Central memory CD8-positive, alpha-beta T cell (primary cell): ENCODE measurements around the gene FHOD3.

Experiments
- ATAC-seq: fragments of 150-1000 bp; cut with Tn5 transposase; replicated peaks from 2 replicates; pipeline ENCODE4 v1.10.0; 2022; ENCODE audit warnings: mild to moderate bottlenecking, moderate FRiP score, moderate number of reproducible peaks; ENCODE audit not compliant: poor library complexity, severe bottlenecking; ENCODE audit errors: extremely low read depth
- DNase-seq, 2 donors: peaks; one replicate each; pipeline ENCODE4 v3.0.0; 2021; ENCODE audit warnings: low spot score in 2 of 2
- H3K27ac Mint-ChIP-seq: one replicate; pipeline ENCODE4 v1.8.0; 2022; ENCODE audit warnings: low read depth, mild to moderate bottlenecking, moderate library complexity, mixed read lengths
- H3K27me3 Mint-ChIP-seq: one replicate; pipeline ENCODE4 v1.8.0; 2022; ENCODE audit warnings: mixed read lengths
- H3K36me3 Mint-ChIP-seq: one replicate; pipeline ENCODE4 v1.8.0; 2022; ENCODE audit warnings: mild to moderate bottlenecking, moderate library complexity, mixed read lengths; ENCODE audit not compliant: insufficient read depth
- H3K4me1 Mint-ChIP-seq: one replicate; pipeline ENCODE4 v1.8.0; 2022; ENCODE audit warnings: mixed read lengths
- H3K4me3 Mint-ChIP-seq: one replicate; pipeline ENCODE4 v1.8.0; 2022; ENCODE audit warnings: mild to moderate bottlenecking, moderate library complexity, mixed read lengths
- H3K9me3 Mint-ChIP-seq: one replicate; pipeline ENCODE4 v1.8.0; 2022; ENCODE audit warnings: mixed read lengths

FHOD3 gene

DNA sequence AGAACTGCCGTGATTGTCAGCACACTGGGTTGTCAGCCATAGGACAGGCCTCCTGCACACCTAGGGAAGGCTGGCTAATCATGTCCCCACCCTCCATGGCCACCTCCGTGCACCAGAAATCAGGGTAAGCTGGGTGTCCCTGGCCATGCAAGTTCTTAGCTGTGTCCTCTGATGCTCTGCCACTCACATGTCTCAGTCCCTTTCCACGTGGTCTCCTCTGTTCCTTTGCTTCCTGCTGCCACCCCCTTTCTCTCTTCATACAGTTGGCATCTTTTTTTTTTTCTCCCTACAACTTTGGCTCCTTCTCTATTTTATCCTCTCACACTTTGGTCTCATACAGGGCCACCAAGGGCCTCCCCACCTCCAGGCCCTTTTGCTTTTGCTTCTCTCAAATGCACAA is 377.6 kb downstream of the FHOD3 start:
- Mint-ChIP-seq H3K36me3 (no peaks in the 10 kb centered on the region), H3K4me3 (no peak overlapping the region), H3K27me3 (peaks cover 34% of the 10 kb centered on the region), H3K9me3 (no peaks in the 10 kb centered on the region), H3K4me1 (peaks cover 6% of the 10 kb centered on the region), H3K27ac (no peak overlapping the region)
- ATAC-seq (no peak), DNase-seq (no peak)

- Mint-ChIP-seq H3K27me3 (peaks cover 34% of the 10 kb centered on the region), H3K4me1 (peaks cover 6% of the 10 kb centered on the region), H3K36me3 (no peaks in the 10 kb centered on the region), H3K4me3 (no peak overlapping the region), H3K27ac (no peak overlapping the region), H3K9me3 (no peaks in the 10 kb centered on the region)
- DNase-seq (no peak), ATAC-seq (no peak)
Observed at GRCh38 chr18:36675542-36675941, 378.0 kb downstream of the FHOD3 start.

DNA sequence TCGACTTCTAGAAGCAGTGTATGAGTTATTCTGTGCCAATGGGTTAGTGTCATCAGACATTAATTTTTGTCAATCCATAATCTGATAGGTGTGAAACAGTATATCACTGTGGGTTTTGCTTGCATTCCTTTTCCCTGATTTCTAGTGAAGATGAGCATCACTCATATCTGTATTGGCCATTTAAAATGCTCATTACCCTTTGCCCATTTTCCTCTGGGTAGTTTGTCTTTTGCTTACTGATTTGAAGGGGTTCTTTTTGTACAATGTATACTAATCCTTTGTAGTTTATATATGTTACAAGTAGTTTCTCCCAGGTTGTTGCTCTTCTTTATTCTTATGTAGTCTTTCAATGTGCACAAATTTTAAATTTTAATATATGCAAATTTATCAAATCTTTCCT is 379.1 kb downstream of the FHOD3 start:
- DNase-seq (no peak), ATAC-seq (no peak)
- H3K4me3 Mint-ChIP-seq = no peak overlapping the region
- peaks cover 34% of the 10 kb centered on the region for H3K27me3 Mint-ChIP-seq
- no peaks in the 10 kb centered on the region for H3K9me3 Mint-ChIP-seq
- no peak overlapping the region for H3K27ac Mint-ChIP-seq
- peaks cover 6% of the 10 kb centered on the region for H3K4me1 Mint-ChIP-seq
- no peaks in the 10 kb centered on the region for H3K36me3 Mint-ChIP-seq

- peaks cover 38% of the 10 kb centered on the region for H3K27me3 Mint-ChIP-seq
- H3K9me3 Mint-ChIP-seq = no peaks in the 10 kb centered on the region
Observed at GRCh38 chr18:36680042-36680441, 382.5 kb downstream of the FHOD3 start.

DNA sequence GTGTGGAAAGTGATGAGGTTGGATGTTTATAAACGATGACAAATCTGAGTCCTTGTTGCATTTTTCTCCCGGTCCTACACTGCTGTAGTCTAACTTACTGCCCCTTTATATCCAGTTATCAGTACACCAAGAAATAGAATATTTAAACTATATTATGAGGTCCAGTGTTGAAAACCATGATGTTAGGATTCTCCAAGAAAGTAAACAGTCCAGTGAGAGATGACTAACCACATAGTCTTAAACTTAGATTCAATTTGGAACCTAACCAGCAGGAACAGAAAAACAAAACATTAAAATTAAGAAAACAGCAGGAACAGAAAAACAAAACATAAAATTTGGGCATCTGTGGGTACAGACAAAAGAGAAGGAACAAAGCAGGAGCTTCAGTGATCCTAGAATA is 388.1 kb downstream of the FHOD3 start:
- no peaks in the 10 kb centered on the region for H3K36me3 Mint-ChIP-seq
- DNase-seq (no peak), ATAC-seq (no peak)
- H3K4me1 Mint-ChIP-seq = no peaks in the 10 kb centered on the region
- peaks cover 47% of the 10 kb centered on the region for H3K27me3 Mint-ChIP-seq
- H3K9me3 Mint-ChIP-seq = no peaks in the 10 kb centered on the region
- no peak overlapping the region for H3K27ac Mint-ChIP-seq
- no peak overlapping the region for H3K4me3 Mint-ChIP-seq

More at GRCh38 chr18:36680042-36680441, 382.5 kb downstream of the FHOD3 start:
- DNase-seq = no peak
- no peak for ATAC-seq
- H3K4me3 Mint-ChIP-seq = no peak overlapping the region
- H3K36me3 Mint-ChIP-seq = no peaks in the 10 kb centered on the region
- H3K4me1 Mint-ChIP-seq = no peaks in the 10 kb centered on the region
- H3K27ac Mint-ChIP-seq = no peak overlapping the region

DNA sequence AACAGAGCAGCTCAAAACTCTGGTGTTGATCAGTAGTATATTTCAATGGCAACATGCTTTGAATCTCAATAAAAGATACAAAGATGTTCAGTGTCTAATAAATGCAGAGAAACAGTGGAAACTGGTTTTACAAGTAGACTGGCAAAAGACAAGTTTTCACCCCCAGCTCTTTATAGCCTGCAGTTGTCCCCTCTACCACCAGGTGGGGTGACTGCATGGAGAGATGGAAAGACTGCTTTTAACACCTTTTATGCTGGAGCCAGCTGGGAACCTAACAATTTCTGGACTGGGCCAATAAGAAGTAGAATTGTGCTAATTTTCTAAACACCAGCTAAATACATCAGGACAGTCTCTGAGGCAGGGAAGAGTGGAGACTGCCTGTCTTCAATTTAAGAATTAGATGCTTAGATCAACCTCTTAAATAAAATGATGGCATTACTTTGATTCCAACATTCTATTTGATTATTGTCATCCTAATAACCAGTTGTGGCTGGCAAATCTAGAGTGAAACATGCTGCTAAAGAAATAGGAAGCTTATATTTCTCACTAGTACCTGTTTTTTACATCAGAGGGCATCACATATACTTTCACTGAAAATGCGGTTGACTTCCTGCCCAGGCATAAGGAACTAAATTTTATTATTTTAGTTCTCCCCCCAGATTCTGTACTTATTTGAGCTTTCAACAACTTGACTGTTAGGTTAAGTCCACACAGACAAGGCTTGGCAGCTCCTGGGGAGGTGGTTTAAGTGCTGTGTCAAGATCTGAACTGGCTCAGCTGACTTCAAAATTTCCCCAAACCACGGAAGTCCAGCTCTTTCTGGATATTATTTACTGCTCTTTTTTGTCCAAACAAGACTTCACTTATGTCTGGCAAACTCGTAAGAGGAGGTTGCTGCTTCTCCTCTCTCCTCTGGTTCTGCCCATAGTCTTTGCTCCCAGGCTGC is 390.8 kb downstream of the FHOD3 start:
- Mint-ChIP-seq H3K27ac (no peak overlapping the region), H3K4me1 (no peaks in the 10 kb centered on the region), H3K36me3 (no peaks in the 10 kb centered on the region), H3K27me3 (peaks cover 34% of the 10 kb centered on the region), H3K9me3 (no peaks in the 10 kb centered on the region), H3K4me3 (no peak overlapping the region)
- DNase-seq (no peak), ATAC-seq (no peak)

DNA sequence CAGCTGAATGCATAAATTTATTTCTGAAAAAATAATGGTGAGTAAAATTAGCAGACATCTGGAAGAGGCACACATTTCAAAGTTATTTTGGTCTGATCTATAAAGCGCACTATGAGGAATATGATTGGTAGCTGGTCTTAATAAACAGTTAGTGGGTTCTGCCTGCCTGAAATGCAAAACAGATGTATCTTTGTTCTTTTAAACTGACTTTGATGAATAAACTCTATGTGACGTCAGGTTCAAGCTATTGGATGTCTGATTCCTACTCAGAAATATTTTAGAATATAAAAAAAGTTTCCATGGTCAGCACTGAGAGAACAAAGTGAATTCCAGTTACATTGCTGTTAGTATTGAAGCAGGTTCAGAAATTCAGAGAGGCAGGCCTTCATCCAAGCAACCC is 394.9 kb downstream of the FHOD3 start:
- Mint-ChIP-seq H3K27ac (no peak overlapping the region), H3K27me3 (peaks cover 37% of the 10 kb centered on the region), H3K4me1 (no peaks in the 10 kb centered on the region), H3K4me3 (no peak overlapping the region), H3K9me3 (no peaks in the 10 kb centered on the region), H3K36me3 (no peaks in the 10 kb centered on the region)
- ATAC-seq (no peak), DNase-seq (no peak)

DNA sequence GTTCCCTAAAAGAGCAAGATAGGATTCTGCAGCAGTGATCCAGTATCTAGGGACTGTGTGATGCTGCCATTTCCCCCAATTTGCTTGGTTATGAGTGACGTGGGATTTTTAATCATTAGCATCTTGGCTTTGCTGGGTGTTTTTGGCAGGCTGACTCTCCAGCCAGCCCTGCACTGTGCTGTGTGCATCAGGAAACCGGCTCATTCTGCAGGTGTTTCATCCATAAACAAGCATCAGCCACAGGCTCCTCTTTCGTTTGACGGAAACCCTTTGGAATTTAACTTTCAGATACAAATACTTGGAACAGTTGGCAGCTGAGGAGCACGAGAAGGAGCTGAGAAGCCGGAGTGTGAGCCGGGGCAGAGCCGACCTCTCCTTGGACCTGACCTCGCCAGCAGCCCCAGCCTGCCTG is 395.4 kb downstream of the FHOD3 start:
- Mint-ChIP-seq H3K9me3 (no peaks in the 10 kb centered on the region), H3K36me3 (no peaks in the 10 kb centered on the region), H3K27ac (no peak overlapping the region), H3K4me1 (no peaks in the 10 kb centered on the region), H3K4me3 (no peak overlapping the region), H3K27me3 (peaks cover 37% of the 10 kb centered on the region)
- ATAC-seq = no peak
- no peak for DNase-seq

DNA sequence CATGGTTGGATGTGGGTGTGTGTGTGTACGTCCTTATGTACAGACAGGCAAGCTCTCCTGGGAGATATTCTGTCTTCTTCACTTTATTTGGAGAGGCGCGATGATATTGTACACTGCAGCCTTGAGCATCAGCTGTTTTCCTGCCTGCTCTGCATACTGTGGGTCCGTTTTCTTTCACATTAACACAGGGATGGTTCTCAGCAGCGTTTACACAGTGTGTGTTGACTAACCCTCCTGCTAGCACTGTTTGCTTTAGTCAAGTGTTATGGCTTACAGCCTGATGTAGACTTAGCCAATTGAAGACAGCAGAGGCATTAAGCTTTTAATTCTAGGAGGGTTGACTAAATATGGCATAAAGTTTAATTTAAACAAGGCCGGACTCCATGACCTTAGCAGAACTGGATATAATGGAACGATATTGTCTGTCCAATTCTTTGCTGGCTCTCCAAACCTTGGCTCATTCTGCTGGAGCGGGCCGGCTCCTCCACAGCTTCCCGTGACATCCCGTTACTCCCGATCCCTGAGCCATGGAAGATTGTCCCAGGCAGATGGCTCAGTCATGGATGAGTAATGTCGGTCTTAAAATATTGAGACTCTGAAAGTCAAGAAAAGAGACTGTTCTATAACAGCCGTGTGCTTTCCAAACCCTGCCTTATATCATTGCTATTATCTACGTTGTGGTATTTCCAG is 396.6 kb downstream of the FHOD3 start:
- Mint-ChIP-seq H3K4me3 (no peak overlapping the region), H3K9me3 (no peaks in the 10 kb centered on the region), H3K36me3 (no peaks in the 10 kb centered on the region), H3K27ac (no peak overlapping the region), H3K4me1 (no peaks in the 10 kb centered on the region), H3K27me3 (peaks cover 36% of the 10 kb centered on the region)
- ATAC-seq = no peak
- DNase-seq = no peak

DNA sequence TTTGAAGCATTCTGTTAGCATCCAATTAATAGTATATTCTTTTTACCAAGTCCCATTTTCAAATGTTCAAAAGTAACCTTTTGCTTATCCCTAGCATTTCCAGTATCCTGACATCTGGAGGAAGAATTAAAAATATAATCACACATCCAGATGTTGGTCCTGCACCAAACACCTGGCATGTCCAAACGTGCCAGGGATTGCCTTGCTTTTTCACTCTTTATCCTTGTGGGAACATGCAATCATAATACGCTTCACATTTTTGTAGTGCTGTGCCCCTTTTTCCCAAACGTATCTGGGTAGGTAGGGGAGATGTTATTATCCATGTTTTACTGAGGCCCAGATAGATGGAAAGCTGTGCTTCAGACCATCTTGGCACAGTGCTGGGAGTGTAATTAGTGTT is 398.3 kb downstream of the FHOD3 start:
- no peak for ATAC-seq
- Mint-ChIP-seq H3K4me1 (no peaks in the 10 kb centered on the region), H3K9me3 (no peaks in the 10 kb centered on the region), H3K4me3 (no peak overlapping the region), H3K36me3 (no peaks in the 10 kb centered on the region), H3K27me3 (peaks cover 39% of the 10 kb centered on the region), H3K27ac (no peak overlapping the region)
- DNase-seq = no peak

DNA sequence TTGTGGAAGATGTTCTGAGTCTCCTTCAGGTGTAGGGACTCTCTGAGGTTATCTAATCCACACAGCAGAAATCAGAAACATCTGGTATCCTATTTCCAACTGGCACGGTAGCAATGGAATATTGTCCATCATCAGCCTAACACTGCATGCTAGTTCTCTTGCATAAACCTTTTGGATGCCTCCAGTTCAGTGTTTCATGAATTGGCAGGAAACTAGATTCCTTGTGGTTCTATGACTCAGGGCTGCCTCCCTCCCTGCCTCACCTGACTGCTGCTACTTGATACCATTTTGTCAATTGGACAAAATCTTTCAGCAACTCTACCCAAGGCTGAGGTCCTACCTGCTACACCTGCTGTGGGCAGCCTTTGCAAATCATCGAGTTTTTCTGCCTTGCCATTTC is 400.4 kb downstream of the FHOD3 start:
- DNase-seq (no peak), ATAC-seq (no peak)
- Mint-ChIP-seq H3K36me3 (no peaks in the 10 kb centered on the region), H3K4me1 (no peaks in the 10 kb centered on the region), H3K9me3 (no peaks in the 10 kb centered on the region), H3K4me3 (no peak overlapping the region), H3K27me3 (peaks cover 39% of the 10 kb centered on the region), H3K27ac (no peak overlapping the region)

GRCh38 chr18:36700955-36701354 is 403.4 kb downstream of the FHOD3 start:
- no peaks in the 10 kb centered on the region for H3K9me3 Mint-ChIP-seq
- no peaks in the 10 kb centered on the region for H3K36me3 Mint-ChIP-seq
- peaks cover 52% of the 10 kb centered on the region for H3K27me3 Mint-ChIP-seq
- no peak overlapping the region for H3K4me3 Mint-ChIP-seq
- H3K27ac Mint-ChIP-seq = no peak overlapping the region
- no peaks in the 10 kb centered on the region for H3K4me1 Mint-ChIP-seq
- no peak for ATAC-seq
- no peak for DNase-seq
